Mesodermal cell (in vitro differentiated cells): ENCODE results near the gene MDGA2.

Source experiments
- H3K27ac ChIP-seq: 2 replicates; pipeline ENCODE4 v1.7.0; 2013; ENCODE audit warnings: mild to moderate bottlenecking, low read depth, low read length, moderate library complexity; ENCODE audit not compliant: severe bottlenecking
- H3K36me3 ChIP-seq: 2 replicates; pipeline ENCODE4 v1.7.1; 2013; ENCODE audit warnings: mild to moderate bottlenecking, low read length, moderate library complexity; ENCODE audit not compliant: control insufficient read depth, insufficient read depth
- H3K4me1 ChIP-seq: one replicate; pipeline ENCODE4 v1.7.1; 2013; ENCODE audit warnings: mild to moderate bottlenecking, low read length; ENCODE audit not compliant: insufficient read depth, control insufficient read depth, poor library complexity, severe bottlenecking
- H3K4me3 ChIP-seq: 2 replicates; pipeline ENCODE4 v1.7.0; 2013; ENCODE audit warnings: low read length, control low read depth, mild to moderate bottlenecking; ENCODE audit not compliant: insufficient read depth, poor library complexity, severe bottlenecking; ENCODE audit errors: extremely low read depth
- H3K9me3 ChIP-seq: 2 replicates; pipeline ENCODE4 v1.7.1; 2013; ENCODE audit warnings: mild to moderate bottlenecking, low read length, moderate library complexity; ENCODE audit not compliant: control insufficient read depth
- WGBS, 2 experiments: methylation state at CpG; one replicate each; pipeline ENCODE4 v1.1.5; 2013; ENCODE audit warnings: missing lambda C conversion rate in 2 of 2; ENCODE audit not compliant: insufficient coverage in 2 of 2; 5-methylcytosine and 5-hydroxymethylcytosine counted together

The MDGA2 gene

GRCh38 chr14:47167402-47167801, 508.0 kb downstream of the MDGA2 start:
- peaks cover 5% of the 10 kb centered on the region for H3K9me3 ChIP-seq
- no peaks in the 10 kb centered on the region for H3K36me3 ChIP-seq
- no peak overlapping the region for H3K4me3 ChIP-seq
- H3K4me1 ChIP-seq: no peaks in the 10 kb centered on the region
- no peak overlapping the region for H3K27ac ChIP-seq
- no CpG with 5 or more reads among the region's 1 CpG for WGBS, 2 experiments

- H3K4me3 ChIP-seq: no peak overlapping the region
- 96 to 97% methylated on average over 13 of the region's 13 CpGs for WGBS, 2 experiments
- H3K9me3 ChIP-seq: no peaks in the 10 kb centered on the region
- H3K36me3 ChIP-seq: no peaks in the 10 kb centered on the region
- no peak overlapping the region for H3K27ac ChIP-seq
- H3K4me1 ChIP-seq: no peaks in the 10 kb centered on the region
Observed at GRCh38 chr14:47155395-47155794, 520.0 kb downstream of the MDGA2 start.

- H3K4me3 ChIP-seq: no peak overlapping the region
- H3K27ac ChIP-seq: no peak overlapping the region
- H3K9me3 ChIP-seq: no peaks in the 10 kb centered on the region
- 92 to 96% methylated on average over 9 to 12 of the region's 14 CpGs for WGBS, 2 experiments
- no peaks in the 10 kb centered on the region for H3K4me1 ChIP-seq
- H3K36me3 ChIP-seq: no peaks in the 10 kb centered on the region
Observed at GRCh38 chr14:47154276-47154797, 521.1 kb downstream of the MDGA2 start.

- Histone ChIP-seq H3K4me1 (no peaks in the 10 kb centered on the region), H3K27ac (no peak overlapping the region), H3K4me3 (no peak overlapping the region), H3K36me3 (no peaks in the 10 kb centered on the region), H3K9me3 (no peaks in the 10 kb centered on the region)
Observed at GRCh38 chr14:47153746-47154145, 521.7 kb downstream of the MDGA2 start.

GRCh38 chr14:47150267-47150666, 525.1 kb downstream of the MDGA2 start:
- 69 to 96% methylated on average over 2 of the region's 3 CpGs for WGBS, 2 experiments
- no peak overlapping the region for H3K27ac ChIP-seq
- H3K36me3 ChIP-seq: no peaks in the 10 kb centered on the region

GRCh38 chr14:47149326-47149725, 526.1 kb downstream of the MDGA2 start:
- Histone ChIP-seq H3K4me3 (no peak overlapping the region), H3K9me3 (no peaks in the 10 kb centered on the region), H3K27ac (no peak overlapping the region), H3K4me1 (no peaks in the 10 kb centered on the region), H3K36me3 (no peaks in the 10 kb centered on the region)
- 73% methylated on average over 2 of the region's 2 CpGs; no CpG with 5 or more reads in 1 of the 2 experiments for WGBS, 2 experiments

More at GRCh38 chr14:47150267-47150666, 525.1 kb downstream of the MDGA2 start:
- Histone ChIP-seq H3K4me3 (no peak overlapping the region), H3K9me3 (no peaks in the 10 kb centered on the region), H3K4me1 (no peaks in the 10 kb centered on the region)

GRCh38 chr14:47148686-47149085, 526.7 kb downstream of the MDGA2 start:
- Histone ChIP-seq H3K27ac (no peak overlapping the region), H3K4me1 (no peaks in the 10 kb centered on the region), H3K4me3 (no peak overlapping the region), H3K9me3 (no peaks in the 10 kb centered on the region), H3K36me3 (no peaks in the 10 kb centered on the region)
- WGBS, 2 experiments: 83 to 90% methylated on average over 1 to 2 of the region's 3 CpGs

GRCh38 chr14:47120645-47121044, 554.8 kb downstream of the MDGA2 start:
- Histone ChIP-seq H3K4me3 (no peak overlapping the region), H3K27ac (no peak overlapping the region), H3K4me1 (no peaks in the 10 kb centered on the region), H3K9me3 (no peaks in the 10 kb centered on the region), H3K36me3 (no peaks in the 10 kb centered on the region)
- no CpG with 5 or more reads among the region's 2 CpGs for WGBS, 2 experiments

- no peak overlapping the region for H3K4me3 ChIP-seq
- H3K27ac ChIP-seq: no peak overlapping the region
Observed at GRCh38 chr14:47103771-47104170, 571.6 kb downstream of the MDGA2 start.

GRCh38 chr14:47102472-47102871, 572.9 kb downstream of the MDGA2 start:
- WGBS, 2 experiments: 84 to 94% methylated on average over 2 to 3 of the region's 3 CpGs
- H3K36me3 ChIP-seq: no peaks in the 10 kb centered on the region
- H3K4me3 ChIP-seq: no peak overlapping the region
- H3K4me1 ChIP-seq: no peaks in the 10 kb centered on the region
- H3K9me3 ChIP-seq: no peaks in the 10 kb centered on the region
- no peak overlapping the region for H3K27ac ChIP-seq

More at GRCh38 chr14:47103771-47104170, 571.6 kb downstream of the MDGA2 start:
- Histone ChIP-seq H3K36me3 (no peaks in the 10 kb centered on the region), H3K9me3 (no peaks in the 10 kb centered on the region), H3K4me1 (no peaks in the 10 kb centered on the region)
- 22% methylated on average over 2 of the region's 2 CpGs; no CpG with 5 or more reads in 1 of the 2 experiments for WGBS, 2 experiments

GRCh38 chr14:47085678-47086077, 589.7 kb downstream of the MDGA2 start:
- Histone ChIP-seq H3K4me3 (no peak overlapping the region), H3K9me3 (no peaks in the 10 kb centered on the region), H3K27ac (no peak overlapping the region), H3K36me3 (no peaks in the 10 kb centered on the region), H3K4me1 (no peaks in the 10 kb centered on the region)
- WGBS, 2 experiments: no CpG with 5 or more reads among the region's 1 CpG
